OCI-LY7 (cell line): ENCODE data around the gene UNC80. TPM values are rescaled to one million over a fixed set of nuclear protein-coding genes. Genes with fewer than 3 reads are reported as not detected.

Experiments
- BruUV-seq: library from RNA; stranded (reverse); fragments of 400-500 nt; replicated peaks from 2 replicates; lab custom pipeline; 2021; lab: Mats Ljungman, UMichigan
- CTCF ChIA-PET: fragments of 300-600 bp; sonication (Branson Sonifier 250); formaldehyde crosslinking; loops from one replicate; lab custom pipeline; 2022; ENCODE audit warnings: antibody characterized with exemption; ENCODE audit not compliant: unreplicated experiment; lab: Charles Lee
- POLR2A ChIA-PET: fragments of 300-600 bp; sonication (Branson Sonifier 250); formaldehyde crosslinking; loops from one replicate; lab custom pipeline; 2022; ENCODE audit warnings: antibody characterized with exemption; lab: Charles Lee
- DNase-seq: peaks from one replicate; pipeline ENCODE4 v3.0.0-alpha.2; 2015; ENCODE audit warnings: low spot score
- H2AFZ ChIP-seq: fragments of 200-600 bp; sonication (generic), shearing (Covaris generic); 2 replicates; pipeline ENCODE4 v1.6.1; 2014; ENCODE audit warnings: mild to moderate bottlenecking, antibody characterized with exemption, low read length, moderate library complexity
- H3K27ac ChIP-seq: fragments of 200-600 bp; sonication (generic); 2 replicates; pipeline ENCODE4 v1.5.1; 2014; ENCODE audit warnings: mixed run types, low read depth, mild to moderate bottlenecking, moderate library complexity, low read length, inconsistent platforms; ENCODE audit not compliant: poor library complexity, severe bottlenecking
- H3K36me3 ChIP-seq: fragments of 200-600 bp; sonication (generic); 2 replicates; pipeline ENCODE4 v1.6.1; 2014; ENCODE audit warnings: mild to moderate bottlenecking, antibody characterized with exemption, low read length, moderate library complexity, mixed read lengths; ENCODE audit not compliant: insufficient read depth
- H3K4me1 ChIP-seq: fragments of 200-600 bp; sonication (generic); 2 replicates; pipeline ENCODE4 v1.5.1; 2014; ENCODE audit warnings: mild to moderate bottlenecking, low read length; ENCODE audit not compliant: insufficient read depth, poor library complexity, severe bottlenecking
- H3K4me2 ChIP-seq: fragments of 200-600 bp; sonication (generic); 2 replicates; pipeline ENCODE4 v1.6.1; 2014; ENCODE audit warnings: mild to moderate bottlenecking, low read length
- H3K4me3 ChIP-seq: fragments of 200-600 bp; sonication (generic); 2 replicates; pipeline ENCODE4 v1.5.1; 2014; ENCODE audit warnings: mild to moderate bottlenecking, low read depth, low read length; ENCODE audit not compliant: poor library complexity, severe bottlenecking
- H3K79me2 ChIP-seq: fragments of 200-600 bp; sonication (generic); 2 replicates; pipeline ENCODE4 v1.6.1; 2016; ENCODE audit warnings: low read depth, mild to moderate bottlenecking, low read length, moderate library complexity, mixed read lengths; ENCODE audit not compliant: insufficient read depth
- H3K9me2 ChIP-seq: fragments of 200-600 bp; sonication (generic); 2 replicates; pipeline ENCODE4 v1.6.1; 2016; ENCODE audit warnings: mild to moderate bottlenecking, low read length, mixed read lengths; ENCODE audit not compliant: insufficient read depth
- H3K9me3 ChIP-seq: fragments of 200-600 bp; sonication (generic); 2 replicates; pipeline ENCODE4 v1.6.1; 2014; ENCODE audit warnings: mild to moderate bottlenecking, mixed run types, low read length, mixed read lengths
- H4K20me1 ChIP-seq: fragments of 200-600 bp; sonication (generic); 2 replicates; pipeline ENCODE4 v1.6.1; 2014; ENCODE audit warnings: mild to moderate bottlenecking, antibody characterized with exemption, low read length, moderate library complexity, mixed read lengths; ENCODE audit not compliant: insufficient read depth
- CTCF ChIP-seq: fragments of 200-600 bp; sonication (generic); conservative IDR thresholded peaks from 2 replicates; pipeline ENCODE4 v1.5.1; 2014; ENCODE audit warnings: mild to moderate bottlenecking, antibody characterized with exemption, low read length, moderate library complexity, mixed read lengths
- EZH2phosphoT487 ChIP-seq: fragments of 200-600 bp; sonication (generic); IDR thresholded peaks from 2 replicates; pipeline ENCODE4 v1.6.1; 2018; ENCODE audit warnings: low read depth, borderline replicate concordance, mild to moderate bottlenecking, mixed run types, antibody characterized with exemption, low read length, moderate library complexity, mixed read lengths
- intact Hi-C: fragments of 100-400 bp; cut with micrococcal nuclease; formaldehyde crosslinking; loops from one replicate; pipeline ENCODE4 v1.10.0; 2022; ENCODE audit not compliant: unreplicated experiment
- total RNA-seq, 2 experiments: library from RNA; depleted of rRNA in 1 of 2; stranded (reverse); fragments of >200 nt in 1 of 2; shearing (Covaris generic) in 1 of 2; gene quantifications; 2 replicates each; pipeline ENCODE4 v1.2.3, GENCODE V29; 2014 to 2022

The UNC80 gene
- total RNA-seq, 2 experiments from 2014 or later: not detected

DNA sequence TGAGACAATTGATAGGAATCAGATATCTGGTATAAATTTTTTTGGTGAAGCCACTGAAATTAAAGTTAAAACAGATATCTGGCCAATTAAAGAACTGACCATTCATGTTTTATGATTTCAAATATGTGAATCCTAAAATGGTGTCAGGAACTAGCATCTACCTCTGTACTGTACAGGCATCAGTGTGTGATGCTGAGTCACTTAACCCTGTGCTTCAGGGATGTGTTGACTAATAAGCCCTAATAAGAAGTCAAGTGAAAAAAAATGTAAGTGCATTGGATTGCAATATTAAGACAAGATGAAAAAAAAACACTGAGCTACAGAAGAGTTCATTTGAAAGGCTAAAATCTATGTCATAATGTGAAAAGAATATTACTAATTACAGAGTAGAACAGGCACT, 9.1 kb upstream of the UNC80 start:
- Histone ChIP-seq H3K4me2 (no peak overlapping the region), H3K36me3 (no peaks in the 10 kb centered on the region), H3K27ac (no peak overlapping the region), H3K4me1 (no peaks in the 10 kb centered on the region), H3K4me3 (no peak overlapping the region), H3K9me2 (no peaks in the 10 kb centered on the region), H3K9me3 (no peaks in the 10 kb centered on the region), H4K20me1 (no peaks in the 10 kb centered on the region), H3K79me2 (no peaks in the 10 kb centered on the region), H2AFZ (no peak overlapping the region)
- no peak for TF ChIP-seq CTCF
- TF ChIP-seq EZH2phosphoT487: no peak
- no peak for DNase-seq
- BruUV-seq: no TSS peak
- intact Hi-C loops: no loop called here
- ChIA-PET CTCF (no interaction called here), POLR2A (no interaction called here)

DNA sequence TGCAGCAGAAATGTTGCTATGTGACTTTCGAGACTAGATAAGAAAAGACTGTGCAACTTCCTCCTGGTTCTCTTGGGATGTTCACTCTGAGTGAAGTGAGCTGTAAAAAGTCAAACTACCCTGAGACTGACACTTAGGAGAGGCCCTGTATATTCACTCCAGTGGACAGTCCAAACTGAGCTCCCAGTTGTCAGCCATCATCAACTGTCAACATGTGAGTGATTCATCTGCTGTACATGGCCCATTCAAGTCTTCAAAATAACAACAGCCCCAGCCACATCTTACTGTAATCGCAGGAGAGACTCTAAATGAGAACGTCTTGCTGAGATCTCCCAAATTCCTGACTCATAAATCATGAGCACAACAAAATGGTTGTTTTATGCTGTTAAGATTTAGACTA, 8.5 kb upstream of the UNC80 start:
- intact Hi-C loops: no loop called here
- BruUV-seq: no TSS peak

More for the DNA sequence above, 8.5 kb upstream of the UNC80 start:
- H3K36me3 ChIP-seq: no peaks in the 10 kb centered on the region
- no peak overlapping the region for H3K4me2 ChIP-seq
- no peaks in the 10 kb centered on the region for H4K20me1 ChIP-seq
- H3K4me1 ChIP-seq: no peaks in the 10 kb centered on the region
- ChIA-PET CTCF (no interaction called here), POLR2A (no interaction called here)
- TF ChIP-seq EZH2phosphoT487: no peak
- TF ChIP-seq CTCF: no peak
- no peaks in the 10 kb centered on the region for H3K79me2 ChIP-seq
- H3K4me3 ChIP-seq: no peak overlapping the region
- H3K9me3 ChIP-seq: no peaks in the 10 kb centered on the region
- H3K27ac ChIP-seq: no peak overlapping the region
- DNase-seq: no peak
- no peak overlapping the region for H2AFZ ChIP-seq
- H3K9me2 ChIP-seq: no peaks in the 10 kb centered on the region
